ENCODE results near the gene CAPN14.

DNA sequence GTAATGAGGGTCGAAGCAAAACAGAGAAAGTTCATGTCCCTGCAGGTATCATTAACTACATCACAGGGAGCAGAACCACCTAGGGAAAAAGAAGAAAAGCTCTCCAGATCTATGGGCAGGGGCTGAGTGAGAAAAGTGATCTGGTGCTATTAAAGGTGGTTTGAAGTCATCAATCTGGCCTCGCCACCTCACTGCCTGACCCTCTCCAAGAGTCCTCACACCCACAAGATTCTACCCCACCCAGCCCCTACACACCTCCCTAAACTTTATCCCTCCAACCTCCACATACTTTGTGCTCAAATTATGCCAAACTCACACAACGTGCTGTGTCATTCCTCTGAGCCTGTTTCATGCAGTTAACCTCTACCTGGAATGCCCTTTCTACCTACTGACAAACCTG lies 81.3 kb downstream of the CAPN14 start:
- TF ChIP-seq, protein P1, sequence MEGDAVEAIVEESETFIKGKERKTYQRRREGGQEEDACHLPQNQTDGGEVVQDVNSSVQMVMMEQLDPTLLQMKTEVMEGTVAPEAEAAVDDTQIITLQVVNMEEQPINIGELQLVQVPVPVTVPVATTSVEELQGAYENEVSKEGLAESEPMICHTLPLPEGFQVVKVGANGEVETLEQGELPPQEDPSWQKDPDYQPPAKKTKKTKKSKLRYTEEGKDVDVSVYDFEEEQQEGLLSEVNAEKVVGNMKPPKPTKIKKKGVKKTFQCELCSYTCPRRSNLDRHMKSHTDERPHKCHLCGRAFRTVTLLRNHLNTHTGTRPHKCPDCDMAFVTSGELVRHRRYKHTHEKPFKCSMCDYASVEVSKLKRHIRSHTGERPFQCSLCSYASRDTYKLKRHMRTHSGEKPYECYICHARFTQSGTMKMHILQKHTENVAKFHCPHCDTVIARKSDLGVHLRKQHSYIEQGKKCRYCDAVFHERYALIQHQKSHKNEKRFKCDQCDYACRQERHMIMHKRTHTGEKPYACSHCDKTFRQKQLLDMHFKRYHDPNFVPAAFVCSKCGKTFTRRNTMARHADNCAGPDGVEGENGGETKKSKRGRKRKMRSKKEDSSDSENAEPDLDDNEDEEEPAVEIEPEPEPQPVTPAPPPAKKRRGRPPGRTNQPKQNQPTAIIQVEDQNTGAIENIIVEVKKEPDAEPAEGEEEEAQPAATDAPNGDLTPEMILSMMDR (IDR thresholded peaks at IDR 0.05; ENCODE audit: poor library complexity), result no peak
- no peak for TF ChIP-seq EZH2phosphoT487 (IDR thresholded peaks at IDR 0.05; ENCODE audit: low read depth, severe bottlenecking, unreplicated experiment)
